Mesenchymal stem cell (in vitro differentiated cells and primary cell): ENCODE results near the gene SUSD3.
A peak's percentile ranks its signal among the peaks of the same experiment; 100 is the strongest.

Experiments used
- DNase-seq: peaks from one replicate; pipeline ENCODE4 v3.0.0-alpha.2; 2013
- H2AFZ ChIP-seq: one replicate; pipeline ENCODE4 v1.6.1; 2013; ENCODE audit warnings: low read depth, mild to moderate bottlenecking, control low read depth, inconsistent platforms, low read length, moderate library complexity
- H2AK5ac ChIP-seq: 2 replicates; pipeline ENCODE4 v1.6.1; 2013; ENCODE audit warnings: low read length, moderate library complexity, mild to moderate bottlenecking, inconsistent platforms; ENCODE audit not compliant: severe bottlenecking
- H2BK120ac ChIP-seq: one replicate; pipeline ENCODE4 v1.6.1; 2013; ENCODE audit warnings: low read depth, mild to moderate bottlenecking, inconsistent platforms, low read length, moderate library complexity
- H2BK12ac ChIP-seq, 2 experiments: one replicate each; pipeline ENCODE4 v1.6.1; 2013; ENCODE audit warnings: inconsistent platforms in 2 of 2, low read length in 2 of 2, mild to moderate bottlenecking in 2 of 2, moderate library complexity in 2 of 2, control low read depth in 1 of 2
- H2BK15ac ChIP-seq: one replicate; pipeline ENCODE4 v1.6.1; 2013; ENCODE audit warnings: mild to moderate bottlenecking, low read depth, inconsistent platforms; ENCODE audit not compliant: poor library complexity, severe bottlenecking
- H2BK5ac ChIP-seq: 2 replicates; pipeline ENCODE4 v1.6.1; 2013; ENCODE audit warnings: low read depth, mild to moderate bottlenecking, low read length, control low read depth, inconsistent platforms; ENCODE audit not compliant: poor library complexity, severe bottlenecking
- H3K14ac ChIP-seq, 2 experiments: one replicate each; pipeline ENCODE4 v1.6.1; 2013; ENCODE audit warnings: inconsistent platforms in 2 of 2, low read length in 2 of 2, control low read depth in 1 of 2, mild to moderate bottlenecking in 1 of 2, moderate library complexity in 1 of 2
- H3K18ac ChIP-seq, 2 experiments: one replicate each; pipeline ENCODE4 v1.6.1; 2013; ENCODE audit warnings: inconsistent platforms in 2 of 2, low read length in 2 of 2, control low read depth in 1 of 2, low read depth in 1 of 2, mild to moderate bottlenecking in 1 of 2
- H3K23ac ChIP-seq, 2 experiments: one replicate each; pipeline ENCODE4 v1.6.1; 2013; ENCODE audit warnings: inconsistent platforms in 2 of 2, low read length in 2 of 2, mild to moderate bottlenecking in 2 of 2, moderate library complexity in 2 of 2, control low read depth in 1 of 2
- H3K27ac ChIP-seq: 2 replicates; pipeline ENCODE4 v1.5.1; 2013; ENCODE audit warnings: mild to moderate bottlenecking, moderate library complexity, low read length, control low read depth, inconsistent platforms; ENCODE audit not compliant: poor library complexity, severe bottlenecking
- H3K27me3 ChIP-seq, 2 experiments: 2 replicates each; pipeline versions ENCODE4 v1.6.1 to v1.7.0; 2013; ENCODE audit warnings: low read length in 2 of 2, mild to moderate bottlenecking in 2 of 2, moderate library complexity in 2 of 2, control low read depth in 1 of 2, inconsistent platforms in 1 of 2; ENCODE audit not compliant: control insufficient read depth in 1 of 2, insufficient read depth in 1 of 2
- H3K36me3 ChIP-seq, 2 experiments: 2 replicates each; pipeline versions ENCODE4 v1.6.1 to v1.7.0; 2013; ENCODE audit warnings: low read length in 2 of 2, control low read depth in 1 of 2, inconsistent platforms in 1 of 2, low read depth in 1 of 2, mild to moderate bottlenecking in 1 of 2; ENCODE audit not compliant: insufficient read depth in 2 of 2, control insufficient read depth in 1 of 2
- H3K4ac ChIP-seq, 2 experiments: one replicate each; pipeline ENCODE4 v1.6.1; 2013; ENCODE audit warnings: inconsistent platforms in 2 of 2, low read length in 2 of 2, mild to moderate bottlenecking in 2 of 2, moderate library complexity in 2 of 2, control low read depth in 1 of 2, low read depth in 1 of 2
- H3K4me1 ChIP-seq: 2 replicates; pipeline ENCODE4 v1.6.1; 2013; ENCODE audit warnings: low read depth, low read length, control low read depth; ENCODE audit not compliant: control insufficient read depth, insufficient read depth
- H3K4me2 ChIP-seq: 2 replicates; pipeline ENCODE4 v1.6.1; 2013; ENCODE audit warnings: low read length, mild to moderate bottlenecking, inconsistent platforms; ENCODE audit not compliant: poor library complexity, severe bottlenecking
- H3K4me3 ChIP-seq, 2 experiments: 2 replicates each; pipeline versions ENCODE4 v1.5.1 to v1.7.0; 2013; ENCODE audit warnings: low read length in 2 of 2, mild to moderate bottlenecking in 2 of 2, control low read depth in 1 of 2, low read depth in 1 of 2; ENCODE audit not compliant: insufficient read depth in 1 of 2
- H3K79me1 ChIP-seq: replicated peaks from 2 replicates; pipeline ENCODE4 v1.6.1; 2013; ENCODE audit warnings: mild to moderate bottlenecking, control low read depth, low read length, inconsistent platforms; ENCODE audit not compliant: poor library complexity, severe bottlenecking
- H3K9ac ChIP-seq: 2 replicates; pipeline ENCODE4 v1.7.0; 2013; ENCODE audit warnings: mild to moderate bottlenecking, low read length, moderate library complexity
- H3K9me3 ChIP-seq: 2 replicates; pipeline ENCODE4 v1.7.0; 2013; ENCODE audit warnings: mild to moderate bottlenecking, low read length; ENCODE audit not compliant: control insufficient read depth
- H4K8ac ChIP-seq: one replicate; pipeline ENCODE4 v1.6.1; 2013; ENCODE audit warnings: inconsistent platforms, mild to moderate bottlenecking, low read length, moderate library complexity
- H4K91ac ChIP-seq: one replicate; pipeline ENCODE4 v1.6.1; 2013; ENCODE audit warnings: mild to moderate bottlenecking, low read length, inconsistent platforms
- WGBS: methylation state at CpG from one replicate; pipeline ENCODE4 v1.1.7; 2013; ENCODE audit warnings: mixed read lengths; 5-methylcytosine and 5-hydroxymethylcytosine counted together

The SUSD3 gene

GRCh38 chr9:93053781-93054331 is 4.6 kb upstream of the SUSD3 start:
- Histone ChIP-seq H3K23ac (no peak overlapping the region), H2BK5ac (no peak overlapping the region), H3K4me3 (no peak overlapping the region), H3K4me1 (peaks cover 9% of the 10 kb centered on the region), H3K4me2 (no peak overlapping the region), H2BK120ac (no peak overlapping the region), H3K79me1 (no peaks in the 10 kb centered on the region), H2AFZ (no peak overlapping the region), H3K18ac (no peak overlapping the region), H3K27ac (no peak overlapping the region), H2AK5ac (no peak overlapping the region), H4K91ac (no peak overlapping the region), H3K27me3 (peaks cover 3 to 26% of the 10 kb centered on the region in 2 experiments), H2BK15ac (no peak overlapping the region), H3K9me3 (no peaks in the 10 kb centered on the region), H3K14ac (no peak overlapping the region), H4K8ac (no peak overlapping the region), H3K36me3 (peaks cover 0 to 3% of the 10 kb centered on the region in 2 experiments), H3K9ac (no peak overlapping the region), H2BK12ac (no peak overlapping the region), H3K4ac (no peak overlapping the region)
- WGBS: 82% methylated on average over 5 of the region's 5 CpGs
- no peak for DNase-seq

- H2BK5ac ChIP-seq: no peak overlapping the region
- no peak overlapping the region for H2BK15ac ChIP-seq
- WGBS: 86% methylated on average over 11 of the region's 11 CpGs
- no peaks in the 10 kb centered on the region for H3K79me1 ChIP-seq
- H3K4ac ChIP-seq: no peak overlapping the region
- no peak overlapping the region for H2BK12ac ChIP-seq
- no peak overlapping the region for H3K14ac ChIP-seq
- H3K4me2 ChIP-seq: no peak overlapping the region
- H3K9ac ChIP-seq: no peak overlapping the region
- H3K9me3 ChIP-seq: no peaks in the 10 kb centered on the region
- H4K8ac ChIP-seq: no peak overlapping the region
- peaks cover 0 to 32% of the 10 kb centered on the region in 2 experiments for H3K27me3 ChIP-seq
- no peak overlapping the region for H3K18ac ChIP-seq
- DNase-seq: no peak
- H4K91ac ChIP-seq: no peak overlapping the region
- no peak overlapping the region for H2AK5ac ChIP-seq
- no peak overlapping the region for H2AFZ ChIP-seq
- no peak overlapping the region for H2BK120ac ChIP-seq
- no peak overlapping the region for H3K4me3 ChIP-seq
- no peak overlapping the region for H3K23ac ChIP-seq
- H3K36me3 ChIP-seq: peaks cover 0 to 3% of the 10 kb centered on the region in 2 experiments
- peaks cover 12% of the 10 kb centered on the region for H3K4me1 ChIP-seq
- no peak overlapping the region for H3K27ac ChIP-seq
Observed at GRCh38 chr9:93054758-93055704, 3.5 kb upstream of the SUSD3 start.

- H3K23ac ChIP-seq: no peak overlapping the region
- no peak overlapping the region for H3K9ac ChIP-seq
- no peak overlapping the region for H3K27ac ChIP-seq
- H3K79me1 ChIP-seq: no peaks in the 10 kb centered on the region
- H2AFZ ChIP-seq: no peak overlapping the region
- no peak overlapping the region for H3K4ac ChIP-seq
- H2AK5ac ChIP-seq: no peak overlapping the region
- WGBS: 87% methylated on average over 8 of the region's 8 CpGs
- H3K4me3 ChIP-seq: no peak overlapping the region
- no peak overlapping the region for H4K91ac ChIP-seq
- no peak overlapping the region for H3K18ac ChIP-seq
- no peak overlapping the region for H2BK120ac ChIP-seq
- H3K9me3 ChIP-seq: no peaks in the 10 kb centered on the region
- H2BK5ac ChIP-seq: no peak overlapping the region
- H3K4me1 ChIP-seq: peaks cover 14% of the 10 kb centered on the region
- no peak overlapping the region for H3K4me2 ChIP-seq
- no peak overlapping the region for H2BK12ac ChIP-seq
- H3K27me3 ChIP-seq: peaks cover 0 to 49% of the 10 kb centered on the region in 2 experiments
- H2BK15ac ChIP-seq: peak overlapping the region; percentile 26
- H4K8ac ChIP-seq: no peak overlapping the region
- H3K14ac ChIP-seq: no peak overlapping the region
- H3K36me3 ChIP-seq: peaks cover 0 to 3% of the 10 kb centered on the region in 2 experiments
- no peak for DNase-seq
Observed at GRCh38 chr9:93057042-93057702, 1.3 kb upstream of the SUSD3 start.
